WERI-Rb-1 (cell line): ENCODE measurements around the gene CENPP.
A peak's percentile ranks its signal among the peaks of the same experiment; 100 is the strongest.

ENCODE experiments used
- DNase-seq: peaks from one replicate; pipeline ENCODE4 v3.0.0-alpha.2; 2020
- H3K27ac ChIP-seq: fragments of 250-450 bp; sonication (Bioruptor Pico); 2 replicates; pipeline ENCODE4 v1.5.1; 2020; ENCODE audit warnings: mild to moderate bottlenecking, moderate library complexity
- H3K27me3 ChIP-seq: fragments of 250-450 bp; sonication (Bioruptor Pico); 2 replicates; pipeline ENCODE4 v1.5.1; 2021; ENCODE audit warnings: mild to moderate bottlenecking, low read depth, moderate library complexity; ENCODE audit not compliant: insufficient read depth, severe bottlenecking
- H3K36me3 ChIP-seq: fragments of 250-450 bp; sonication (Bioruptor Pico); 2 replicates; pipeline ENCODE4 v1.5.1; 2020; ENCODE audit warnings: mild to moderate bottlenecking, moderate library complexity
- H3K4me3 ChIP-seq: 2 replicates; pipeline ENCODE4 v1.5.1; 2011; ENCODE audit warnings: low read depth, mild to moderate bottlenecking, control low read depth, low read length
- H3K9me3 ChIP-seq: fragments of 250-450 bp; sonication (Bioruptor Pico); 2 replicates; pipeline ENCODE4 v1.5.1; 2021; ENCODE audit warnings: mild to moderate bottlenecking, moderate library complexity; ENCODE audit not compliant: severe bottlenecking
- CTCF ChIP-seq: IDR thresholded peaks from 2 replicates; pipeline ENCODE4 v1.5.1; 2011; ENCODE audit warnings: low read depth, mild to moderate bottlenecking, control low read depth, inconsistent platforms, low read length

Gene CENPP

DNA sequence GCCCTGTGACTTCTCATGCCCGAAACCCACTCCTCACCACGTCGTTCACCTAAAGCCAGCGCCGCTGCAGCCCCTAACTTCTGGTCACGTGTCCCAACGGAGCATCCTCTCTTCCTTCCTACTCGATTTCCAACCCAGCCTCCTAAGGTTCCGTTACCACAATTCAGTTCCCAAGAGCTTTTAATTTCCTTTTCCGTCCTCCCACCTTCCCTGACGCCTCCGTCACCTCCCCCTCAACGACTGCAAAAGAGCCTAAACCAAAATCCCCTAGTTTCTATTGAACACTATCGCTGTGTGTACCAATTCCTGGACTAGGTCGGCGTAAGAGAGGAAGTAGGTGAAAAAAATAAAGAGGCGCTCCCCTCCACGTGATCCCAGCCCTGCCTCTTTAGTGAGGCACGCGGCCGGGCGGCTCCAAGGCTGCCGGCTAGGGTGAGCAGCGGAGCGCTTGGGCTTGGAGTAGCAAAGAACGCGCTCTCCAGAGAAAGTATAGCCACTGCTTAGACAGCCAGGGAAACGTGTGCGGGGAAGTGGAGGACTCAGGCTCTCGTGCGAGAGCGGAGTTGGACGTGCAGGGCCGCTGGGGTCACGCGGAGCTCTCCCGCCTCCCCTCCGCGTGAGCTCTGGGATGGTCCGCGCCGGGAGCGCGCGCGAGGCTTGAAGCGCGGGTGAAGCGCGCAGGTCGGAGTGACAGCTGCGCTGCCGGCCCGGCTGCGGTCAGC, at the start of gene CENPP, which contains the start of gene NOL8:
TSS of gene CENPP (plus strand) at position 685 of the 722 bp plus-strand sequence.
TSS of gene NOL8 (minus strand) at position 82 of the 722 bp plus-strand sequence. CDS start 1,189 bp downstream, outside the sequence.
- Histone ChIP-seq H3K4me3 (peak within 1 kb of the TSS; percentile 75), H3K36me3 (peaks cover 23% of the 10 kb centered on the region), H3K27me3 (no peaks in the 10 kb centered on the region), H3K27ac (peak within 1 kb of the TSS; percentile 99), H3K9me3 (no peaks in the 10 kb centered on the region)
- TF ChIP-seq CTCF: no peak
- peak; percentile 83 for DNase-seq

GRCh38 chr9:92276331-92277032, 49.3 kb upstream of the CENPP start:
- no peak for TF ChIP-seq CTCF
- no peak overlapping the region for H3K4me3 ChIP-seq
- peaks cover 91% of the 10 kb centered on the region for H3K36me3 ChIP-seq
- H3K27ac ChIP-seq: no peak overlapping the region
- DNase-seq: no peak
- no peaks in the 10 kb centered on the region for H3K9me3 ChIP-seq
- no peaks in the 10 kb centered on the region for H3K27me3 ChIP-seq

- H3K9me3 ChIP-seq: no peaks in the 10 kb centered on the region
- H3K36me3 ChIP-seq: peaks cover 83% of the 10 kb centered on the region
- DNase-seq: no peak
- no peak for TF ChIP-seq CTCF
- no peak overlapping the region for H3K4me3 ChIP-seq
- no peaks in the 10 kb centered on the region for H3K27me3 ChIP-seq
- H3K27ac ChIP-seq: no peak overlapping the region
Measured at GRCh38 chr9:92278110-92278509, 47.6 kb upstream of the CENPP start.

DNA sequence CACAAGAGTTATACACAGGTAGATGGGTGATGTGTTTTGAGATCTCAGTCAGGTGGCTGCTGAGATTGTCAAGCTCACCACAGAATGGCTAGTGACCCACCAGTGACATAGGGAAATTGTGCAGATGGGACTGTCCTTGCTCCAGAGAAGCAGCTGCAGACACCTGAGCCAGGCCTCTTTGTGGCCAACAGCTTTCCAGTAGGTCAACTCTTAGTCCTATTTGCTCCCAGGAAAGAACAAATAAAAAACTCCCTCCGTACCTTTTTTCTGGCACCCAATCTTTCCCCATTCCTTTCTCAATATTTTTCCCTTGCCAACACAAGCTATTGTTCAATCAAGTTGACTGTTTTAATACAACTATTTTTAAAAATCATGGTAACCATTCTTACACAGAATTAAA, 46.5 kb upstream of the CENPP start:
- H3K27ac ChIP-seq: no peak overlapping the region
- H3K27me3 ChIP-seq: no peaks in the 10 kb centered on the region
- H3K9me3 ChIP-seq: no peaks in the 10 kb centered on the region
- H3K36me3 ChIP-seq: peaks cover 85% of the 10 kb centered on the region
- H3K4me3 ChIP-seq: no peak overlapping the region
- TF ChIP-seq CTCF: no peak
- no peak for DNase-seq

- no peaks in the 10 kb centered on the region for H3K9me3 ChIP-seq
- H3K27ac ChIP-seq: no peak overlapping the region
- H3K4me3 ChIP-seq: no peak overlapping the region
- H3K27me3 ChIP-seq: no peaks in the 10 kb centered on the region
- no peak for DNase-seq
- peaks cover 64% of the 10 kb centered on the region for H3K36me3 ChIP-seq
- TF ChIP-seq CTCF: no peak
Measured at GRCh38 chr9:92289708-92290390, 35.9 kb upstream of the CENPP start.
